CD4-positive, alpha-beta T cell (primary cell): ENCODE results near the gene OBSL1. TPM values are rescaled to one million over a fixed set of nuclear protein-coding genes. Genes with fewer than 3 reads are reported as not detected.

Experiments
- ATAC-seq: fragments of 200-7000 bp; cut with Tn5 transposase; one replicate; pipeline ENCODE4 v1.10.0; 2022; ENCODE audit warnings: mild to moderate bottlenecking; ENCODE audit not compliant: poor library complexity
- CTCF ChIA-PET: fragments of 350-600 bp; sonication (Branson Sonifier 250); formaldehyde crosslinking; loops from one replicate; lab custom pipeline; 2021; ENCODE audit warnings: antibody characterized with exemption, inconsistent platforms; lab: Charles Lee
- POLR2A ChIA-PET: fragments of 350-600 bp; sonication (Branson Sonifier 250); formaldehyde crosslinking; loops from one replicate; lab custom pipeline; 2021; ENCODE audit warnings: antibody characterized with exemption, inconsistent platforms; lab: Charles Lee
- DNase-seq, 14 experiments: peaks; one replicate each; pipeline ENCODE4 v3.0.0-alpha.2; 2013 to 2020; ENCODE audit warnings: mixed read lengths in 2 of 14
- H3K27ac ChIP-seq, 2 donors: one replicate each; pipeline versions ENCODE4 v1.5.1 to v1.7.0; 2013; ENCODE audit warnings: low read length in 2 of 2, low read depth in 1 of 2, mild to moderate bottlenecking in 1 of 2
- H3K27me3 ChIP-seq, 2 experiments: 1 replicate in 1 of 2; 2 replicates in 1 of 2; pipeline versions ENCODE4 v1.6.1 to v1.7.0; 2013; ENCODE audit warnings: low read length in 2 of 2, control low read depth in 1 of 2, mild to moderate bottlenecking in 1 of 2, moderate library complexity in 1 of 2; ENCODE audit not compliant: insufficient read depth in 2 of 2, control insufficient read depth in 1 of 2
- H3K36me3 ChIP-seq: one replicate; pipeline ENCODE4 v1.6.1; 2013; ENCODE audit warnings: low read length, control low read depth; ENCODE audit not compliant: insufficient read depth
- H3K4me1 ChIP-seq: one replicate; pipeline ENCODE4 v1.6.1; 2013; ENCODE audit warnings: low read length, control low read depth; ENCODE audit not compliant: insufficient read depth
- H3K4me3 ChIP-seq: one replicate; pipeline ENCODE4 v1.5.1; 2013; ENCODE audit warnings: mild to moderate bottlenecking, low read length, moderate library complexity
- H3K9me3 ChIP-seq, 2 experiments: 1 replicate in 1 of 2; 2 replicates in 1 of 2; pipeline versions ENCODE4 v1.6.1 to v1.7.0; 2013; ENCODE audit warnings: low read length in 2 of 2, mild to moderate bottlenecking in 2 of 2, control low read depth in 1 of 2, moderate library complexity in 1 of 2; ENCODE audit not compliant: control insufficient read depth in 1 of 2, insufficient read depth in 1 of 2
- H3K27ac Mint-ChIP-seq: one replicate; pipeline ENCODE4 v1.8.0; 2020; ENCODE audit warnings: mixed read lengths
- H3K27me3 Mint-ChIP-seq: one replicate; pipeline ENCODE4 v1.8.0; 2021; ENCODE audit warnings: mixed read lengths
- H3K36me3 Mint-ChIP-seq: one replicate; pipeline ENCODE4 v1.8.0; 2021; ENCODE audit warnings: low read depth, mixed read lengths
- H3K4me1 Mint-ChIP-seq: one replicate; pipeline ENCODE4 v1.8.0; 2021; ENCODE audit warnings: low read depth, mixed read lengths
- H3K4me3 Mint-ChIP-seq: one replicate; pipeline ENCODE4 v1.8.0; 2020; ENCODE audit warnings: mild to moderate bottlenecking, mixed read lengths
- H3K9me3 Mint-ChIP-seq: one replicate; pipeline ENCODE4 v1.8.0; 2020; ENCODE audit warnings: mixed read lengths
- CTCF ChIP-seq: fragments of 200-600 bp; IDR thresholded peaks from one replicate; pipeline ENCODE4 v1.8.0; 2022; ENCODE audit warnings: antibody characterized with exemption, mild to moderate bottlenecking
- intact Hi-C, 2 experiments: fragments of 100-400 bp; cut with DNase I in 1 of 2; cut with micrococcal nuclease in 1 of 2; formaldehyde crosslinking; loops; one replicate each; pipeline versions ENCODE4 v1.15.1 to v1.9.0; 2023 to 2025; cut with DNase I, micrococcal nuclease
- total RNA-seq, 174 experiments: library from RNA in 2 of 174; stranded (reverse) in 2 of 174; gene quantifications; one replicate each; pipeline ENCODE4 v1.2.3 and lab custom pipeline; 2021 to 2026

OBSL1 gene
- total RNA-seq, 2 experiments from 2014 or later, result 0.31 to 0.49 TPM

- peak in 6 of 14 experiments; percentile 16 to 57 (median 30) for DNase-seq
- ChIA-PET CTCF (no interaction called here), POLR2A (no interaction called here)
- Mint-ChIP-seq H3K4me3 (no peak overlapping the region), H3K27me3 (no peaks in the 10 kb centered on the region), H3K27ac (peak overlapping the region; percentile 56), H3K9me3 (no peaks in the 10 kb centered on the region), H3K36me3 (peaks cover 36% of the 10 kb centered on the region), H3K4me1 (peaks cover 18% of the 10 kb centered on the region)
- no peaks in the 10 kb centered on the region for H3K27me3 ChIP-seq
- H3K36me3 ChIP-seq, result peaks cover 46% of the 10 kb centered on the region
- H3K27ac ChIP-seq, result no peak overlapping the region
- intact Hi-C loops, result no loop called here
- no peak overlapping the region for H3K4me3 ChIP-seq
- peaks cover 13% of the 10 kb centered on the region for H3K4me1 ChIP-seq
- peak; percentile 59 for ATAC-seq
- no peak for TF ChIP-seq CTCF
- H3K9me3 ChIP-seq, result no peaks in the 10 kb centered on the region
These were observed 41.4 kb upstream of the OBSL1 start for GRCh38 chr2:219612577-219613286.

GRCh38 chr2:219611866-219612576 lies 40.7 kb upstream of the OBSL1 start:
- ATAC-seq, result peak; percentile 34
- Histone ChIP-seq H3K9me3 (no peaks in the 10 kb centered on the region), H3K4me3 (no peak overlapping the region), H3K27me3 (no peaks in the 10 kb centered on the region), H3K27ac (no peak overlapping the region), H3K4me1 (peaks cover 13% of the 10 kb centered on the region), H3K36me3 (peaks cover 48% of the 10 kb centered on the region)
- DNase-seq, result no peak
- H3K4me1 Mint-ChIP-seq, result peaks cover 18% of the 10 kb centered on the region
- no peaks in the 10 kb centered on the region for H3K9me3 Mint-ChIP-seq
- ChIA-PET POLR2A (no interaction called here), CTCF (no interaction called here)
- TF ChIP-seq CTCF, result no peak
- H3K4me3 Mint-ChIP-seq, result no peak overlapping the region
- no peaks in the 10 kb centered on the region for H3K27me3 Mint-ChIP-seq
- intact Hi-C loops, result no loop called here
- peaks cover 43% of the 10 kb centered on the region for H3K36me3 Mint-ChIP-seq
- H3K27ac Mint-ChIP-seq, result peak overlapping the region; percentile 56

GRCh38 chr2:219611306-219611705 lies 40.0 kb upstream of the OBSL1 start:
- H3K9me3 Mint-ChIP-seq, result no peaks in the 10 kb centered on the region
- Histone ChIP-seq H3K9me3 (no peaks in the 10 kb centered on the region), H3K36me3 (peaks cover 54% of the 10 kb centered on the region), H3K4me3 (no peak overlapping the region), H3K27me3 (no peaks in the 10 kb centered on the region), H3K4me1 (peaks cover 13% of the 10 kb centered on the region), H3K27ac (no peak overlapping the region)
- H3K4me1 Mint-ChIP-seq, result peaks cover 18% of the 10 kb centered on the region
- peaks cover 50% of the 10 kb centered on the region for H3K36me3 Mint-ChIP-seq
- intact Hi-C loops, result no loop called here
- ChIA-PET CTCF (no interaction called here), POLR2A (no interaction called here)
- no peak overlapping the region for H3K4me3 Mint-ChIP-seq
- no peak for TF ChIP-seq CTCF
- DNase-seq, result no peak
- no peaks in the 10 kb centered on the region for H3K27me3 Mint-ChIP-seq
- no peak overlapping the region for H3K27ac Mint-ChIP-seq
- ATAC-seq, result no peak
